NAMALWA (cell line): ENCODE measurements around the gene SLC46A1.
A peak's percentile ranks its signal among the peaks of the same experiment; 100 is the strongest.

Experiments
- DNase-seq: peaks from one replicate; pipeline ENCODE4 v3.0.0-alpha.2; 2015; ENCODE audit warnings: low spot score

The SLC46A1 gene

GRCh38 chr17:28379814-28380801 is 25.9 kb downstream of the SLC46A1 start:
- no peak for DNase-seq

GRCh38 chr17:28372945-28373274 is 33.1 kb downstream of the SLC46A1 start:
- DNase-seq = no peak

GRCh38 chr17:28372203-28372944 is 33.6 kb downstream of the SLC46A1 start:
- no peak for DNase-seq

- DNase-seq = peak; percentile 92
Observed at GRCh38 chr17:28371245-28372202, 34.5 kb downstream of the SLC46A1 start, which contains the start of gene SARM1. SARM1 (plus strand) TSS chr17:28371694; CDS start chr17:28372033, 339 bp downstream.

DNA sequence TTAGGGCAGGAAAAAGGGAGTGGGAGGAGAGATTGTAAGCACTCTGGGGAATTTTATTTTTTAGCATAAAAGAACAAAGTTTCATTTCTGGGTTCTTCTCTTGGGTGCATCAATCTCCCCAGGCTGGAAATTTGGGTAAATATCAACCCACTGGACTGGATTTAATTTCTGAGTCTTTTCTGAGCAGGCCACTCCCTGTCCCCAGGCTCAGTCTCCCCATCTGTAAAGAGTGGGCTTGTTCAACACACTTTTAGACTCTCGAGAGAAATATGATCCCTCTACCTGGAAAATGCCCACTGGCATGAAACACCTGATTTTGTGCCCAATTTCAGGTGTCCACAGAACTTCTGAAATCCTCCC is 35.3 kb downstream of the SLC46A1 start:
- DNase-seq = no peak

GRCh38 chr17:28370035-28370743 is 35.8 kb downstream of the SLC46A1 start, which contains the start of gene VTN:
VTN (minus strand) TSS chr17:28370307; CDS start chr17:28370203, 104 bp downstream.
- DNase-seq = no peak

GRCh38 chr17:28369684-28370034 is 36.4 kb downstream of the SLC46A1 start:
- DNase-seq = no peak

- no peak for DNase-seq
Observed at GRCh38 chr17:28368915-28369683, 36.9 kb downstream of the SLC46A1 start.

GRCh38 chr17:28368306-28368831 is 37.6 kb downstream of the SLC46A1 start:
- no peak for DNase-seq

- no peak for DNase-seq
Observed at GRCh38 chr17:28367641-28368305, 38.2 kb downstream of the SLC46A1 start.

DNA sequence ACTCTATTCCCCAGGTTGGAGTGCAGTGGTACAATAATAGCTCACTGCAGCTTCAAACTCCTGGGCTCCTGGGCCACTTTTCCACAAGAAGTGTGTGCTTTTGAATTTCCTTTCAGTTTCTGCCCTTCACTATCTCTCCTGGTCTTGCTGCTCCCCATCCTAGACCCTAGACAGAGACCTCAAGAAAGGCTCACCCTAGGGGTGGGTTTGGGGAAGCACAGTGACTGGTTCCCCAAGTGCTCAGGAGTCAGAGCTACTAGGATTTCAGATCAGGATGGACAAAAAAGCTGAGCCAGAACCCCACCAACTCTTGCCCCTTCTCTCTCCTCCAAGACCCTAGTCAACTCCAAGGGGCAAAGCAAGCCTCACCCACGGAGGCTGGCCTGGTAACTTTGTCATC is 39.4 kb downstream of the SLC46A1 start:
- DNase-seq = peak; percentile 54

DNA sequence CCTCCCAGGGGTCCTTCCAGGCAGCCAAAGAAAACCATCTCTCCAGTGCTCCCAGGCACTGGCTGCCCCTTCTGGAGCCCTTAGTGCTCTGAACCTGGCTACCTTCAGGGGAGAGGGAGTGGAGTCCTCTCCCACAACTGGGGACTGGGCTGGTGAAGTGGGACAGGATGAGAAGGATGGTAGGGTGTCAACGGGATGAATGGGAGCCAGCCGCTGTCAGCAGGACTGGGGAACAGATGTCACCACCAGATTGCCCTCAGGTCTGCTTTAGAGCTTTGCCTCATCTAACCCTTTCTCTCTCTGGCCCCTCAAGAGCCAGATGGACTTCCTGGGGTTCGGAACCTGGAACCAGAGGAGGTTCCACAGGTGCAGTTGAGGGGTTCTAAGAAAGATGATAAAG is 40.5 kb downstream of the SLC46A1 start:
- no peak for DNase-seq

DNA sequence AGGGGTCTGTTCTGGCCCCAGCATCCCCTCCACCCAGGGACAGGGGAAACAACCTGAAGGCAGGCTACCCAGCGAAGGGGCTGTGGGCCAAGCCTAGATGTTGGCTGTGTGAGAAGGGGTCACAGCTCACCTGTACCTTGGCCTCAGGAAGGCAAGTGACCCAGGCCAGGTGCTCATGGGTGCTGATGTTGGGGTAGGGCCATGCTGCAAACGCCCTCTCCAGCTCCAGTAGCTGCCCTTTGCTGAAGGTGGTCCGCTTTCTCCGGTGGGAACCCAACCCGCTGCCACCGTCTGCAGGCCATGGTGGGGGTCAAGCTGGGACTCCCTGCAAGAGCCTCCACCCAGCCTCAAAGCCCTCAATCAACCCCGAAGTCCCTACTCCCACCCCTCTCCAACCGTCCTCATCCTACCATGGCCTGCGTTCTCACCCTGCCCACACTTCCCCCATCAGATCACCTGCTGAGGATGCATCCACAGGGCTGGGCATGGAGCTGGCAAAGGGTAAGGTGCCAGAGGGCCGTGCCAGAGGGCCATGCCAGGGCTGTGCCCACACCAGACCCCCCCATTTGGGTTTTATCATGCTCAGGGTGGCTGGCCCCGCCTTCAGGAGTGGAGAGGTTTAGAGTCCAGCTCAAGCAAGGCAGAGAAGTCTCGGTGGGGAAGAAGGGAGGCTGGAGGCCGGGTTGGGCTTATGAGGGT is 41.2 kb downstream of the SLC46A1 start, which contains the start of gene SEBOX:
TSS of gene SEBOX (minus strand) at position 535 of the 699 bp plus-strand sequence. CDS start at position 487, 48 bp downstream.
- DNase-seq = no peak

DNA sequence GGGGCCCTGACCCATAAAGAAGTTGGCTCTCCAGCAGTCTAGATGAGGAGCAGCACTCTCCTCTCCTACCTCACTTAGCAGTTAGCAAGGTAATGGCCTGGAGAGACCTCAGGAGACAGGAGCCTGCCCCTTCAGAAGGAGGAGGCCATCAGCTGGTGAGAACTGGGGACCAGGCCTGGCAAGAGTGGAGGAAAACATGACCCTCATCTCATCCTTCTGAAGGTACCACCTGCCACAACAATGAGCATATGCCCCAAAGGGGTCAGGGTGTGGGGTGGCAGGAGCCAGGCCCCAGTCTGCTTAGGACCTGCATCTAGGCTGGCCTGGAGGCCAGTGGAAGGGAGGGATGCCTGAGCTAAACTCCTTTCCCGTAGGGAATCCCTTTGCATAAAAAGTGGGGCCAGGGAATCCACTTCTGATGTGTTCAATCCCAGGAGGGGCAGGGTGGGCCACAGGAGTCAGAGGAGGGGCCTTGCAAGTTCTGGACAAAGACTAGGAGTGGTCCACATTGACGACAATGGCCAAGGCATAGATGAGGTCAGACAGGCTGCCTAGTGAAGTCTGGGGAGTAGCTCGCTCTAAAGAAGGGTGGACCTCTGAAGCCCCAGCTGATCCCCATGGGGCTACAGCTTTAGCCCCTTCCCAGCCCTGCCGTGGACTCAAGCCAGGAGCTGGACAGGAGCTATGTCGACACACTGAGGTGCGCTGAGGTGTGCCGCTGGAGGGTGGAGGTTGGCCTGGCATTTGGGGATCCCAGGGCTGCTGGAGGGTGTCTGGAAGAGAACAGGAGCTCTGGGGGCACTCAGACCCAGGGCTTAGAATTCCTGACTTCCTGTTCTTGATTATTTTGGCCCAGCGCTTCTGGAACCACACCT is 42.0 kb downstream of the SLC46A1 start:
- no peak for DNase-seq

DNA sequence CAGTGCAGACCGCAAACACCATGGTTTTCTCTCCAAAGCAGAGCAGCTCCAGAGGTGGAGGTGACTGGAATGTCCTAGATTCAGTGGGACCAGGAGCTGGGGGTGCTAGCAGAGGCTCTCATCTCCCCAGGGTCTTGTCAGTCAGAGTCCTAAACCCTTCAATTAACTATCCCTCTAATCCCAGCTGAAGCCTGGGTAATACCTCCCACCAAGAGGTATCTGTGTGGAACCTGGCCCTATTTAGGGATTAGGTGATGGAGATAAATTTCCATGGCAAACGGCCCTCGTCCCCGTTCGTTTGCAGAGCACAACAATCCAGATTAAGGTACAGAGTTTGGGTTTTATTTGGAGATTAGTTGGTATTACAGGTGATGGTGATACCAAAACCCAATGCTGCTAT is 42.8 kb downstream of the SLC46A1 start:
- DNase-seq = no peak

GRCh38 chr17:28357901-28358197 is 48.2 kb downstream of the SLC46A1 start:
- no peak for DNase-seq

GRCh38 chr17:28357061-28357900 is 48.7 kb downstream of the SLC46A1 start, which contains the start of gene POLDIP2:
POLDIP2 (minus strand) TSS chr17:28357527; CDS start chr17:28357448, 79 bp downstream.
- DNase-seq = peak; percentile 96
